ENCODE results near the gene FCF1. TPM values are rescaled to one million over a fixed set of nuclear protein-coding genes. Genes with fewer than 3 reads are reported as not detected.

FCF1 gene
- total and polyA plus RNA-seq, 9 of the 15 experiments (the other 6 are each of a cell fraction or from before 2014, with no cell fraction given): 6.8 to 91.9 (median 40.0) TPM

GRCh38 chr14:74711651-74712050, 1.3 kb upstream of the FCF1 start:
- Histone ChIP-seq H3K27me3 (ENCODE audit: control insufficient read depth in 2 of 2, insufficient read depth in 2 of 2, low read length in 2 of 2) (no peaks in the 10 kb centered on the region), H4K20me1 (replicated peaks; ENCODE audit: control insufficient read depth, insufficient read depth, low read length) (no peaks in the 10 kb centered on the region), H3K4me1 (replicated peaks in 1 of 2; ENCODE audit: control insufficient read depth in 2 of 2, insufficient read depth in 2 of 2, low read length in 2 of 2) (peaks cover 0 to 8% of the 10 kb centered on the region in 2 experiments; a peak in 2 of 5 replicates), H3K9me1 (ENCODE audit: control insufficient read depth, insufficient read depth, low read length) (no peaks in the 10 kb centered on the region), H3K9ac (ENCODE audit: insufficient read depth in 1 of 2, low read depth in 2 of 2, low read length in 2 of 2) (peak overlapping the region in 1 of 2 experiments; percentile 34; a peak in 1 of 4 replicates), H2AFZ (ENCODE audit: low read depth, low read length) (no peak overlapping the region), H3K9me3 (replicated peaks; ENCODE audit: control insufficient read depth, insufficient read depth, low read depth, low read length) (no peaks in the 10 kb centered on the region), H3K27ac (ENCODE audit: extremely low read depth, low read depth, low read length) (no peak overlapping the region), H3K4me2 (ENCODE audit: insufficient read depth, low read length) (peak overlapping the region; percentile 49), H3K4me3 (peak overlapping the region; percentile 15; the same call in 1 of the 2 replicates), H3K79me2 (ENCODE audit: control insufficient read depth, insufficient read depth, low read length) (peaks cover 73% of the 10 kb centered on the region), H3K36me3 (ENCODE audit: control insufficient read depth, insufficient read depth, low read length) (peaks cover 20% of the 10 kb centered on the region; the same call in 2 of the 3 replicates)
- ChIA-PET CTCF (ENCODE audit: low intra/inter-chr PET ratio) (no interaction called here), POLR2A (interaction anchor here (0.7 kb wide), 1 partner anchor 16 kb away, joined by 3 read pairs; no protein-coding TSS in a partner anchor)
- DNase-seq (ENCODE audit: extremely low read depth in 1 of 4, low spot score in 3 of 4): no peak
- 8% methylated on average over 4 of the region's 5 CpGs for WGBS (ENCODE audit: insufficient coverage, low coverage, missing lambda C conversion rate)
- no peak for FAIRE-seq
- ATAC-seq: no peak
- TF ChIP-seq NUFIP1 (IDR thresholded peaks at IDR 0.05; ENCODE audit: partially characterized antibody) (no peak), ESRRB (CRISPR knock-in tag; IDR thresholded peaks at IDR 0.05; ENCODE audit: borderline replicate concordance) (no peak), DDX20 (tag; IDR thresholded peaks at IDR 0.05; ENCODE audit: low read depth) (no peak), GATA2 (CRISPR knock-in tag; IDR thresholded peaks at IDR 0.05) (no peak), ZNF175 (CRISPR knock-in tag; IDR thresholded peaks at IDR 0.05; ENCODE audit: low read depth) (no peak)
- in situ Hi-C loops (cut with MboI) (loop anchor here (10.0 kb wide), 1 partner anchor 1187 kb away; no protein-coding TSS in a partner anchor), intact Hi-C loops (cut with micrococcal nuclease) (loop anchor here (5.0 kb wide), 1 partner anchor 51 kb away; the partner anchor contains the start of gene YLPM1)
- BruUV-seq (replicated peaks): no TSS peak

- no peak for DNase-seq (ENCODE audit: extremely low read depth in 1 of 4, low spot score in 3 of 4)
- no peaks in the 10 kb centered on the region for H4K20me1 ChIP-seq (replicated peaks; ENCODE audit: control insufficient read depth, insufficient read depth, low read length)
- FAIRE-seq: no peak
- H3K27ac ChIP-seq (ENCODE audit: extremely low read depth, low read depth, low read length): peak overlapping the region; percentile 82
- ChIA-PET CTCF (ENCODE audit: low intra/inter-chr PET ratio) (interaction anchor here (0.7 kb wide), 1 partner anchor 91 kb away, joined by 3 read pairs; no protein-coding TSS in a partner anchor), POLR2A (no interaction called here)
- no peaks in the 10 kb centered on the region for H3K9me3 ChIP-seq (replicated peaks; ENCODE audit: control insufficient read depth, insufficient read depth, low read depth, low read length)
- peaks cover 0 to 8% of the 10 kb centered on the region in 2 experiments; a peak in 2 of 5 replicates for H3K4me1 ChIP-seq (replicated peaks in 1 of 2; ENCODE audit: control insufficient read depth in 2 of 2, insufficient read depth in 2 of 2, low read length in 2 of 2)
- H3K27me3 ChIP-seq (ENCODE audit: control insufficient read depth in 2 of 2, insufficient read depth in 2 of 2, low read length in 2 of 2): no peaks in the 10 kb centered on the region
- peak overlapping the region; percentile 57 for H3K4me3 ChIP-seq
- peaks cover 60% of the 10 kb centered on the region for H3K79me2 ChIP-seq (ENCODE audit: control insufficient read depth, insufficient read depth, low read length)
- 4% methylated on average over 6 of the region's 6 CpGs for WGBS (ENCODE audit: insufficient coverage, low coverage, missing lambda C conversion rate)
- H3K4me2 ChIP-seq (ENCODE audit: insufficient read depth, low read length): peak overlapping the region; percentile 98
- no peak for ATAC-seq
- BruUV-seq (replicated peaks): TSS peak; percentile 84
- in situ Hi-C loops (cut with MboI) (loop anchor here (10.0 kb wide), 1 partner anchor 1189 kb away; no protein-coding TSS in a partner anchor), intact Hi-C loops (cut with micrococcal nuclease) (loop anchor here (5.0 kb wide), 1 partner anchor 49 kb away; the partner anchor contains the start of gene YLPM1)
- peak overlapping the region; percentile 88 for H2AFZ ChIP-seq (ENCODE audit: low read depth, low read length)
- H3K36me3 ChIP-seq (ENCODE audit: control insufficient read depth, insufficient read depth, low read length): peaks cover 29% of the 10 kb centered on the region; the same call in 2 of the 3 replicates
- H3K9ac ChIP-seq (ENCODE audit: insufficient read depth in 1 of 2, low read depth in 2 of 2, low read length in 2 of 2): peak overlapping the region in 1 of 2 experiments; percentile 81
- H3K9me1 ChIP-seq (ENCODE audit: control insufficient read depth, insufficient read depth, low read length): no peaks in the 10 kb centered on the region
- TF ChIP-seq SUPT5H (IDR thresholded peaks at IDR 0.05) (peak; percentile 14; the same call in 1 of the 2 replicates), POLR2A (conservative IDR thresholded peaks at IDR 0.05) (0 out of 2 replicates have a peak, but pooled peaks have one; percentile 2)
These were observed 421 bp downstream of the FCF1 start for GRCh38 chr14:74713395-74713735.
